ENCODE measurements around the gene CRCP. TPM values are rescaled to one million over a fixed set of nuclear protein-coding genes. Genes with fewer than 3 reads are reported as not detected.

The CRCP gene
- total and polyA plus RNA-seq, 2 of the 13 experiments (the other 11 are each of a cell fraction or from before 2014, with no cell fraction given), result 22.7 to 31.0 TPM

GRCh38 chr7:66143876-66144332, 29.3 kb downstream of the CRCP start:
- DNase-seq (ENCODE audit: low spot score) (peak; percentile 74), FAIRE-seq (peak; percentile 79), ATAC-seq (peak; percentile 58)
- 53% methylated on average over 2 of the region's 2 CpGs for WGBS (ENCODE audit: low lambda C conversion rate)
- in situ Hi-C loops (cut with HindIII; ENCODE audit: extremely low pct_ligation_motif_present, low pct_unique_long_range_greater_than_20kb) (no loop called here), intact Hi-C loops (cut with micrococcal nuclease; ENCODE audit: unreplicated experiment) (loop anchor here (2.0 to 10.0 kb wide), 4 partner anchors 29 to 393 kb away; partner anchors contain the start of gene CRCP)
- Histone ChIP-seq H3K36me3 (replicated peaks in 1 of 2; ENCODE audit: control insufficient read depth in 1 of 2, insufficient read depth in 2 of 2, low read length in 2 of 2) (peaks cover 7 to 47% of the 10 kb centered on the region in 2 experiments), H3K27ac (ENCODE audit: extremely low read length, insufficient read depth, low read length) (peak overlapping the region; percentile 71), H3K79me2 (ENCODE audit: insufficient read depth, low read length) (peaks cover 8% of the 10 kb centered on the region), H4K20me1 (ENCODE audit: insufficient read depth, low read length) (no peaks in the 10 kb centered on the region), H3K4me1 (ENCODE audit: insufficient read depth, low read length) (peaks cover 87% of the 10 kb centered on the region), H2AFZ (ENCODE audit: low read length) (no peak overlapping the region), H3K27me3 (ENCODE audit: control insufficient read depth in 1 of 2, insufficient read depth in 2 of 2, low read length in 2 of 2) (no peaks in the 10 kb centered on the region), H3K9ac (ENCODE audit: insufficient read depth, low read depth, low read length) (no peak overlapping the region; the same call in 1 of the 2 replicates), H3K9me3 (ENCODE audit: low read length) (no peaks in the 10 kb centered on the region), H3K4me3 (replicated peaks in 1 of 3; ENCODE audit: insufficient read depth in 1 of 3, low read depth in 2 of 3, low read length in 3 of 3) (peak overlapping the region in 1 of 3 experiments; percentile 15; a peak in 1 of 6 replicates), H3K4me2 (ENCODE audit: low read depth, low read length) (peak overlapping the region; percentile 58)
- CTCF ChIA-PET (ENCODE audit: low intra/inter-chr PET ratio, low total read pairs), result no interaction called here
- POLR2A ChIA-PET, result interaction anchor here (1.2 to 4.7 kb wide), 4 partner anchors 17 to 68 kb away, joined by 3 to 33 read pairs (median 10); partner anchors contain the start of genes ASL, CRCP and TPST1
- BruUV-seq (replicated peaks), result no TSS peak
- TF ChIP-seq ZNF441 (CRISPR knock-in tag; IDR thresholded peaks at IDR 0.05; ENCODE audit: borderline replicate concordance) (no peak), DMAP1 (CRISPR knock-in tag; IDR thresholded peaks at IDR 0.05) (no peak), THYN1 (CRISPR knock-in tag; IDR thresholded peaks at IDR 0.05; ENCODE audit: borderline replicate concordance, low read depth) (no peak), CHD4 (IDR thresholded peaks at IDR 0.05; ENCODE audit: borderline replicate concordance, low read length) (peak; percentile 86; the same call in 1 of the 2 replicates), ZNF33B (CRISPR knock-in tag; IDR thresholded peaks at IDR 0.05) (no peak), TCF7 (IDR thresholded peaks at IDR 0.05; ENCODE audit: low read depth) (peak; percentile 54; the same call in 1 of the 2 replicates), PAX8 (CRISPR knock-in tag; IDR thresholded peaks at IDR 0.05; ENCODE audit: borderline replicate concordance) (no peak), ZNF543 (CRISPR knock-in tag; IDR thresholded peaks at IDR 0.05) (no peak), HMGXB3 (CRISPR knock-in tag; IDR thresholded peaks at IDR 0.05; ENCODE audit: borderline replicate concordance) (no peak), RBFOX2 (IDR thresholded peaks at IDR 0.05; ENCODE audit: low read depth, low read length) (no peak), ZSCAN12 (CRISPR knock-in tag; IDR thresholded peaks at IDR 0.05) (no peak), PCBP2 (optimal IDR thresholded peaks at IDR 0.05; ENCODE audit: low read depth, low read length, poor library complexity, severe bottlenecking) (no peak), TCF12 (IDR thresholded peaks at IDR 0.05) (no peak), TCF12 (CRISPR knock-in tag; IDR thresholded peaks at IDR 0.05) (no peak), ZMYM3 (CRISPR knock-in tag; IDR thresholded peaks at IDR 0.05) (peak; percentile 35; the same call in 1 of the 2 replicates)
- TF ChIP-seq, protein P1, sequence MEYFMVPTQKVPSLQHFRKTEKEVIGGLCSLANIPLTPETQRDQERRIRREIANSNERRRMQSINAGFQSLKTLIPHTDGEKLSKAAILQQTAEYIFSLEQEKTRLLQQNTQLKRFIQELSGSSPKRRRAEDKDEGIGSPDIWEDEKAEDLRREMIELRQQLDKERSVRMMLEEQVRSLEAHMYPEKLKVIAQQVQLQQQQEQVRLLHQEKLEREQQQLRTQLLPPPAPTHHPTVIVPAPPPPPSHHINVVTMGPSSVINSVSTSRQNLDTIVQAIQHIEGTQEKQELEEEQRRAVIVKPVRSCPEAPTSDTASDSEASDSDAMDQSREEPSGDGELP (IDR thresholded peaks at IDR 0.05; ENCODE audit: borderline replicate concordance, low read depth), result peak; percentile 58; the same call in 1 of the 2 replicates
- TF ChIP-seq, protein P2, sequence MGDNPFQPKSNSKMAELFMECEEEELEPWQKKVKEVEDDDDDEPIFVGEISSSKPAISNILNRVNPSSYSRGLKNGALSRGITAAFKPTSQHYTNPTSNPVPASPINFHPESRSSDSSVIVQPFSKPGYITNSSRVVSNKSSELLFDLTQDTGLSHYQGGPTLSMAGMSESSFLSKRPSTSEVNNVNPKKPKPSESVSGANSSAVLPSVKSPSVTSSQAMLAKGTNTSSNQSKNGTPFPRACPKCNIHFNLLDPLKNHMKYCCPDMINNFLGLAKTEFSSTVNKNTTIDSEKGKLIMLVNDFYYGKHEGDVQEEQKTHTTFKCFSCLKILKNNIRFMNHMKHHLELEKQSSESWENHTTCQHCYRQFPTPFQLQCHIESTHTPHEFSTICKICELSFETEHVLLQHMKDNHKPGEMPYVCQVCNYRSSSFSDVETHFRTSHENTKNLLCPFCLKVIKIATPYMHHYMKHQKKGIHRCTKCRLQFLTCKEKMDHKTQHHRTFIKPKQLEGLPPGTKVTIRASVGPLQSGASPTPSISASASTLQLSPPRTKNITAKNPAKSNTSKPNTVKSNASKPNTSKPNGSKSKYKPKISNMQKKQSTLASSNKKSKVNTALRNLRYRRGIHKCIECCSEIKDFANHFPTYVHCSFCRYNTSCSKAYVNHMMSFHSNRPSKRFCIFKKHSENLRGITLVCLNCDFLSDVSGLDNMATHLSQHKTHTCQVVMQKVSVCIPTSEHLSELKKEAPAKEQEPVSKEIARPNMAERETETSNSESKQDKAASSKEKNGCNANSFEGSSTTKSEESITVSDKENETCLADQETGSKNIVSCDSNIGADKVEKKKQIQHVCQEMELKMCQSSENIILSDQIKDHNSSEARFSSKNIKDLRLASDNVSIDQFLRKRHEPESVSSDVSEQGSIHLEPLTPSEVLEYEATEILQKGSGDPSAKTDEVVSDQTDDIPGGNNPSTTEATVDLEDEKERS (CRISPR knock-in tag; IDR thresholded peaks at IDR 0.05), result no peak

Data from HepG2 (cell line).